Heart left ventricle (tissue), 13 donors: Measurements from ENCODE around the gene AIP.

Experiments
- POLR2A ChIP-seq, 2 donors: fragments of 450-650 bp; IDR thresholded peaks; one replicate each; pipeline ENCODE4 v1.6.1; 2017; ENCODE audit warnings: antibody characterized with exemption in 2 of 2, mild to moderate bottlenecking in 2 of 2, moderate library complexity in 2 of 2
- TF ChIP-seq, protein P1 (sequence below), 12 donors: fragments of 200-600 bp; sonication (generic) in 4 of 12; IDR thresholded peaks; one replicate each; pipeline versions ENCODE4 v1.5.0 to v1.8.0; 2018 to 2022; ENCODE audit warnings: antibody characterized with exemption in 12 of 12, mild to moderate bottlenecking in 5 of 12
- donor health status: ischemic (EF 13 %, LVEDD 7.1; RV severe dilation, severe dysfunction).
- donor health status: DM: no; HTN: yes; CAD: no.
- donor health status: DM: no; HTN: no; CAD: no.
- donor health status: ischemic (EF 25% LVEDD 6.9; RV normal size, moderate dysfunction).
- donor health status: ischemic (EF 25% LVEDD 5.7; RV mildly dilated, moderate dysfunction).
- donor health status: ischemic (EF 35%, LVEDD 5.7; RV mildly dilated, moderate dysfunction).
- donor health status: nonischemic (EF 11% LVEDD 7.7; RV severe dilation, severe dysfunction).
- donor health status: DM: yes; HTN: yes; CAD: no.
- donor health status: PGD.
- donor health status: ischemic (EF 29% LVEDD 5.4; RV normal size, mild dysfunction).
- donor health status: nonischemic (EF 23%, LVEDD 6.1; RV moderate dilation, normal function).

DNA sequence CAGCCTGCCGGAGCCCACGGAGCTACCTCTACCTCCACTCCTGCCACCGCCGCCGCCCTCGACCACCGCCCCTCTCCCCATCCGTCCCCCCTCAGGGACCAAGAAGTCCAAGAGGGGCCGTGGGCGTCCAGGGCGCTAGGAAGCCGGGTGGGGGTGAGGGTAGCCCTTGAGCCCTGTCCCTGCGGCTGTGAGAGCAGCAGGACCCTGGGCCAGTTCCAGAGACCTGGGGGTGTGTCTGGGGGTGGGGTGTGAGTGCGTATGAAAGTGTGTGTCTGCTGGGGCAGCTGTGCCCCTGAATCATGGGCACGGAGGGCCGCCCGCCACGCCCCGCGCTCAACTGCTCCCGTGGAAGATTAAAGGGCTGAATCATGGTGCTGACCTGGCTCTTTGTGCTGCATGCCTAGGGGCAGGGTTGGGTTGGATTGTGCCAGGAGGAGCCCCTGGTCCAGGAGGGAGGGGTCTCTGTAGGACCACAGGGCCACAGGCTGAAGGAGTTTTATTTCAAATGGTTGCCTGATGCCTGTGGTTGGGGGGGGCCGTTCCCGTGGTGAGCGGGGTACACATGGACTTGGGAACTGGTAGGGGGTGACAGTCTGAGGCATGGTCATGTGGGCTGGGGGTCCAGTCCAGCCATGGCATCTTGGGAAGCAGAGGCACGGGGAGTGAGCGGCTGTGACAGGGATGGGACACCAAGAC is 47.6 kb upstream of the AIP start:
- TF ChIP-seq POLR2A (IDR thresholded peaks at IDR 0.05): no peak
- TF ChIP-seq, protein P1, sequence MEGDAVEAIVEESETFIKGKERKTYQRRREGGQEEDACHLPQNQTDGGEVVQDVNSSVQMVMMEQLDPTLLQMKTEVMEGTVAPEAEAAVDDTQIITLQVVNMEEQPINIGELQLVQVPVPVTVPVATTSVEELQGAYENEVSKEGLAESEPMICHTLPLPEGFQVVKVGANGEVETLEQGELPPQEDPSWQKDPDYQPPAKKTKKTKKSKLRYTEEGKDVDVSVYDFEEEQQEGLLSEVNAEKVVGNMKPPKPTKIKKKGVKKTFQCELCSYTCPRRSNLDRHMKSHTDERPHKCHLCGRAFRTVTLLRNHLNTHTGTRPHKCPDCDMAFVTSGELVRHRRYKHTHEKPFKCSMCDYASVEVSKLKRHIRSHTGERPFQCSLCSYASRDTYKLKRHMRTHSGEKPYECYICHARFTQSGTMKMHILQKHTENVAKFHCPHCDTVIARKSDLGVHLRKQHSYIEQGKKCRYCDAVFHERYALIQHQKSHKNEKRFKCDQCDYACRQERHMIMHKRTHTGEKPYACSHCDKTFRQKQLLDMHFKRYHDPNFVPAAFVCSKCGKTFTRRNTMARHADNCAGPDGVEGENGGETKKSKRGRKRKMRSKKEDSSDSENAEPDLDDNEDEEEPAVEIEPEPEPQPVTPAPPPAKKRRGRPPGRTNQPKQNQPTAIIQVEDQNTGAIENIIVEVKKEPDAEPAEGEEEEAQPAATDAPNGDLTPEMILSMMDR (IDR thresholded peaks at IDR 0.05): no peak
